HG02938 (cell line): ENCODE results near the gene CAVIN1.
A peak's percentile ranks its signal among the peaks of the same experiment; 100 is the strongest.
"Not testable (repeated sequence)": the region's sequence is repeated elsewhere in the genome, so short reads cannot be mapped to it uniquely, and the experiment has no call there.

Experiments used
- ATAC-seq: cut with Tn5 transposase; IDR thresholded peaks from one replicate; pipeline ENCODE4 v1.9.1; 2021; ENCODE audit warnings: mild to moderate bottlenecking, moderate library complexity; ENCODE audit not compliant: unreplicated experiment

Gene CAVIN1, protein sequence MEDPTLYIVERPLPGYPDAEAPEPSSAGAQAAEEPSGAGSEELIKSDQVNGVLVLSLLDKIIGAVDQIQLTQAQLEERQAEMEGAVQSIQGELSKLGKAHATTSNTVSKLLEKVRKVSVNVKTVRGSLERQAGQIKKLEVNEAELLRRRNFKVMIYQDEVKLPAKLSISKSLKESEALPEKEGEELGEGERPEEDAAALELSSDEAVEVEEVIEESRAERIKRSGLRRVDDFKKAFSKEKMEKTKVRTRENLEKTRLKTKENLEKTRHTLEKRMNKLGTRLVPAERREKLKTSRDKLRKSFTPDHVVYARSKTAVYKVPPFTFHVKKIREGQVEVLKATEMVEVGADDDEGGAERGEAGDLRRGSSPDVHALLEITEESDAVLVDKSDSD

DNA sequence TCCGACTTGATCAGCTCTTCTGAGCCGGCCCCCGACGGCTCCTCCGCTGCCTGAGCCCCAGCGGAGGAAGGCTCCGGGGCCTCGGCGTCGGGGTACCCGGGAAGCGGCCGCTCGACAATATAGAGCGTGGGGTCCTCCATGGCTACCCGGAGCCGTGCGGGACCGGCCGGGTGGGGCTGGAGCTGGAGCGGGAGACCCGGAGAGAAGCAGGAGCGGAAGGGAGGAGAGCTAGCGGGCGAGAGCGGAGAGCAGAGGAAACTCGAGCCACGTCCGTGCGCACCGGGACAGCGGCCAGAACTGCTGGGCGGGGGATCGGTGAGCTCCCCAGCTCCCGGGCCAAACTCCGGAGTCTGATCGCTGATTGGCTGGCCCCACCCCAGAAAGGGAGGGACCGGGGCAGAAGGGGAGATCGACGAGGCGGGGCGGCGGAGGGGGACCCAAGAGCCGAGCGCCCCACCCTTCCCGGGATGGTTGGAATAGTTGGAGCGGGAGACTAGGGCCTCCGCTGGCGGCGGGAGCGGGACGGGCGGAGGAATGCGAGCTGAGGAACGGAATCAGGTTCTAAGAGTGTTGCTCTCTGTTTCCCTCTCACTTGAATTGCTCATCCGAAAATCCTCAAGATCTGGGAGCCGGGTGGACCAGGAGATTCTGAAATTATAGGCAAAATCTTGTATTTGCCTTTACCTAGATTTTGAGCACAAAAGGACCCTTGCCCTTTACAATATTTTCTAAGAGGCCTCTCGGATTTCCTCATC is at the start of gene CAVIN1:
Gene CAVIN1, minus strand, starts transcription at position 299 of the 755 bp plus-strand sequence. Its CDS starts 159 bp downstream, at position 140.
- ATAC-seq = no peak

DNA sequence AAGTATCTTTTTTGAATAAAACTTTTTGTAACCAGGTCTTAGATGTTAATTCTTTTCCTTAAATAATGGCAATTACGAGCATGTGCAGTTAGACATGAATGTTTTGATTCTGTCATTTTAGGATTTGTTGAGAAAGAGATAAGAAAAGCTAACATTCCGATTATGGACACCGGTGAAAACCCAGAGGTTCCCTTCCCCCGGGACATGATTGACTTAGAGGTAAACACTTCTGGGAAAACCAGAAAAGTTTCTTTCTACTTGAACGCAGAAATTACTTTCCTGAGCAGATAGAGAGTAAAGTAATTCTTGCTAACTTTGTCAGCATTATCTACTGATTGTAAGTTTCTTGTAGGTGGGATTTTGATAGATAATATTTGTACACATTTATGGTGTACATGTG is 44.8 kb upstream of the CAVIN1 start:
- ATAC-seq = no peak

DNA sequence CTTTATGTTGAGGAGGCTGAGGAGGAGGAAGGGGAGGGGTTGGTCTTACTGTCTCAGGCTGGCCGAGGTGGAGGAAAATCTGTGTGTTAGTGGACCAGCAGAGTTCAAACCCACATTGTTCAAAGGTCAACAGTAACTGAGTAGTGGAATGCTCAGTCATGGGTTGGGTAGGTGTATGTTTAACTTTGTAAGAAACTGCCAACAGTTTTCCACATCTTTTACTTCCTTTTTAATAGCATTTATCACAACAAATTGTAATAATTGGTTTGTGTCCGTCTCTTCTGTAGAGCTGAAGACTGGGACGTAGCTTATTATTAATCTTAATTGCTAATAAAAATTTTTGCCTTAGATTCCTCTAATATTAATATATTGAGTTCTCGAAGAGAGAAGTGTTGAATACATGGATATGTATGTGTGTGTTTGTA is 40.9 kb upstream of the CAVIN1 start:
- ATAC-seq = no peak

DNA sequence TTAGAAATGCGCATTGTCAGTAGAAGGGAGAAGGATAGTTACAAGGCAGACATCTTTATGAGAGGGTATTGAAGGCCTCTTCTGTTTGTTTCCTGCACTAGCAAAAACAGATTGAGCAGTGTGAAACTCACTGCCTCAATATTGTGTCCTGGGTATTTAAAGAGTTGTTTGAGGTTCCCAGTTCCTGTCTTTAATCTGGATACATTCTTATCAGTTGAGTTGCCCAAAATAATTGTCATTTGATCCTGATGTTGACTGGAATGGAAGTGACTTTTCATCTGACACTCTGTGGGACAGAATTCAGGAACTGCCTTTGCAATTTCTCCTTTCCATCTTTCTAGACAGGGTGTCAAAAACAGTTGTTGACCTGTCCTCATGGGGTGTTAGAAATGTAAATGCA is 37.3 kb upstream of the CAVIN1 start:
- no peak for ATAC-seq

DNA sequence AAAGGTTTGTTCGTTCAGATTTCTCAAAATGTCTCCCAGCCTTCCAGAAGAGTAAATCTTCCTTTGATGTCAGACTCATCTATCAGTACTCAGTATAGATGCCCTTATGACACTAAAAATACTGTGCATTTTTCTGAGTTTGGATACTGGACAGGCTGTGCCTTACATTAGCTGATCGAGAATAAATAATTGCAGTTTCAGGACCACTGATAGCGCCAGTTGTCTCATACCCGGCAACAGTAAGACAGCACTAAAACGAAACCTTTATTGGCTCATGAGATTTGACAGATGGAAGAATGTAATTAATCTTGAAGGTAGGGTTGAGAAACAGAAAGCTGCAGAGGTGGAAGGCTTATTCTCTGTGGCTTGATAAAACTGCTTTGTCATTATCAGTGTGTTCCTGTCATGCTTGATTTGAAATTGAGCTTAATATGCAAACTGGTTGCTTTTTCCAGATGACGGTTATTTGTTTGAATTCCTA is 36.8 kb upstream of the CAVIN1 start:
- ATAC-seq = no peak

DNA sequence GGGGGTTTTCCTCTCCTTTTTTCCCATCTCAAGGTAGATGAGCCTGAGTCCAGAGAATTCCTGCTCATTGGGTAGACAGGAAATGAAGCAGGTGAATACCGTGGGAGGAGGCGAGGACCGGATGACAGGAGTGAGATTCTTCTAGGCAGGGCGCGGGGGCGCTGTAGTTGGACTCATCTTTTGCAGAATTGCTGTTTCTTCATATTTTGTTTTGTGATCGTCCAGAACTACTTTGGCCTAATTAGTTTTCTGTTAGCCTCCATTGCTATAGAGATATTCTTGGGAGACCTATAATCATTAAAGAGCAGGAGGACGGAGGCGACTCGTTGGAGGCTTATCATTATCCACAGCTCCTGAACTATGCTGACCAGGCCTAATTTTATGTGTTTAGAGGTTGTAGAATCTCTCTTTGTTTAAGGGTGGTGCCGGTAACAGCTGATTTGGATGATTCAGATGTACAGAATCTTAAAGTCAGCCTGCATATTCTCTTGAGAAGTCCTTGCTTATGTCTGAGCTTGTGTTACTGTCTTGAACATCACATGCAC is 36.3 kb upstream of the CAVIN1 start:
- ATAC-seq = no peak

DNA sequence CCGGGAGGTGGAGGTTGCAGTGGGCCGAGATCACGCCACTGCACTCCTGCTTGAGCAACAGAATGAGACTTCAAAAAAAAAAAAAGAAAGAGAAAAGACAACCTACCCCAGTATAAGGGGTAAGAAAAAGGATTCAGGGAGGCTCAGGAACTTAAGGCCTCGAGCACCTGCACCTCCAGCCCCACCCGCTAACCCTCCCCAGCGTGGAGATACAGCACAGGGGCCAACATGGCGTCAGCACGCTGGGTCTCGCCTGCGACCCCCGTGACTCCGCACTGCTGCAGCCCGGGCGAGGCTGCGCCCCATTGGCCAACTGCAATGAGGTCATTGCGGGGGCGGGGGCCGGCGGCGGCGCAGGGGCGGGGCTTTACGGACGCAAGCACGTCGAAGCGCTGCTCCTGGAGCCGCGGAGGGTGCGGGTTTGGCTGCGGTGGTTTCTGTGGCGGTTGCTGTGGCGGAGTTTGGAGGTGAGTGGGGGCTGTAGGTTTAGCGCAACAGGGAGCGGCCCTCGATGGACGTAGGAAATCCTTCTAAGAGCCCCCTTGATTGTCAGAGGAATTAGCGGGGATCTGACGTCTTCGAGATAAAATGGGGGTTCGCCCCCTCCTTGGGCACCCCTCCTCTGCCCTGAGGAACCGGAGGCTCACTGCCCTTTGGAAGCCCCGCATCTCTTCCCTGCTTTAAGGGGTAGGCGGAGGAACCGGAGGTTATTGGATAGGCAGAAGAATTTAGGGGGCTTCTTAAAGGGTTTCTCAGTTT is 35.6 kb upstream of the CAVIN1 start, which contains the start of gene ATP6V0A1:
Gene ATP6V0A1, plus strand, starts transcription at position 382 of the 759 bp plus-strand sequence. CDS start 2,017 bp downstream, outside the sequence.
- peak; percentile 60 for ATAC-seq

DNA sequence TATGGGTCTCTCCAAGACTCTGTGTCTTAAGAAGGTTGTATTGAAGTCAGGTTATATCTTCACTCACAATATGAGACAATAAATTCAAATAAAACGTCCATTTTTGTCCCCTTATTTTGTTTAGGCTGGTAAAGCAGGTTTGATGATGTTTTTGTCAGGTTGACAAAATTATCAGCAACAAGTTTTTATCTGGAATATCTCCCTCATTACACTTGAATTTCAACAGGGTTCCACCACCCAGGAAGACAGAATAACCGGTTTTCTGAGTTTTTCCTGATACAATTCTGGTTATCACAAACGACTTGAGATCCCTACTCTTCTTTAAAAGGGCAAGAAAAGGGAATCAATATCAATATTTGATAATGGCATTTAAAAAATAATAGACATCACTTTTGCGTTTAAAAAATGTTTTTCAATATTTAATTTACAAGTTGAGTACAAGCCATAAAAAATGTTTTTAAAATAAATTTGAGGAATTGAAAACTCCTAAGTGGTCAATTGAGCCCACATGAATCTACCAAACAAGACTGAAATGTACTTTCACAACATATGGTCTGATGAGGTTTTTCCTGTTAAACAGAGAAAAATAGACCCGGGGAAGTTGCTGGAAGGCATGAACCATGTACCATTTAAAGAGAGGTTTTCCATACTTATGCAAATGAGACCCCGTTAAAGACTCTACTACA is 34.2 kb upstream of the CAVIN1 start:
- ATAC-seq = no peak

DNA sequence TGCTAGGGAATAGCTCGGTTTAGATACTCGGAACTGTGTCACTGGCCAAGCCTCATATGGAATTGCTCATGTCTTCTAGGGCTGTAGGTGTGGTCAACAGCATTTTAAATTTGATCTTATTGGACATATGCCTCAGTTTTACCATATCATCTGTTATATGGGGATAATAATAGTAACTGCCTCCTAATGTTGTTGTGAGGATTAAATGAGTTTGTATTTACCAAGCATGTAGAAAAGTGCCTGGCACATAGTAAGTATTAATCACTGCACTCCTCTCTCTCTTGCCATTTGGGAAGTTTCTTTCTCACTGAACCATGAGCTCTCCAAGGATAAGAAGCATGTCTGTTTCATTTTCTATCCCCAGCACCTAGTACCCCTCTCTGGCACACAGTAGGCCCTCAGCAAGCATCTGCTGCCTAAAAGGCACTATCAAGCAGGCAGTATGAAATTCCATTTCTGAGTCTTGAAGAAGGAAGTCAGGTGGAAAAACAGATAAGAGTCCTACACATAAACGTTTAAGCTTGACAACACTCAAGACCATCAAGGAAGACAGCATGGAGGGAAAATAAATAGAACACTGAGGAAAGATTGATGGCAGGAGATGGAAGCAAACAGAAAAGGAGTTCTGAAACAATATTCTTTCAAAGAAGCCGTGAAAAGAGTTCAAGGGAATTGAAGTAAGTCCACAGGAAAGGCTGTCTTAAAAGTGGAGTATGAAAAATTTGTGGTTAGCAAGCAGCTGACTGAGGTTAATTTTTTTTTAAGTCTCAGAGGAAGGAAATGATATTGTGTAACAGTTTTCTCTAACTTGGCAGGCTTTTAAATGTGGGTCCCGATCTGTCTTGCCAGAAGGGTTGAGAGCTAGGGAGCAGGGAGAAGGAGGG is 33.4 kb upstream of the CAVIN1 start:
- no peak for ATAC-seq

DNA sequence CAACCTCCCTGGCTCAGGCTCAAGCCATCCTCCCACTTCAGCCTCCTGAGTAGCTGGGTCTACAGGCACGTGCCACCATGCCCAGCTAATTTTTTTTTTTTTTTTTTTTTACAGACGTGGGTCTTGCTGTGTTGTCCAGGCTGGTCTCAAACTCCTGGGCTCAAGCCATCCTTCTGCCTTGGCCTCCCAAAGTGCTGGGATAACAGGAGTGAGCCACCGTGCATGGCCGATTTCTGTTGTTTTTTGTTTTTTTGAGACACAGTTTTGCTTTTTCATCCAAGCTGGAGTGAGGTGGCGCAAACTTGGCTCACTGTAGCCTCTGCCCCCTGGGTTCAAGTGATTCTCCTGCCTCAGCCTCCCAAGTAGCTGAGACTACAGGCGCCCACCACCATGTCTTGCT is 31.9 kb upstream of the CAVIN1 start:
- ATAC-seq = not testable (repeated sequence)

DNA sequence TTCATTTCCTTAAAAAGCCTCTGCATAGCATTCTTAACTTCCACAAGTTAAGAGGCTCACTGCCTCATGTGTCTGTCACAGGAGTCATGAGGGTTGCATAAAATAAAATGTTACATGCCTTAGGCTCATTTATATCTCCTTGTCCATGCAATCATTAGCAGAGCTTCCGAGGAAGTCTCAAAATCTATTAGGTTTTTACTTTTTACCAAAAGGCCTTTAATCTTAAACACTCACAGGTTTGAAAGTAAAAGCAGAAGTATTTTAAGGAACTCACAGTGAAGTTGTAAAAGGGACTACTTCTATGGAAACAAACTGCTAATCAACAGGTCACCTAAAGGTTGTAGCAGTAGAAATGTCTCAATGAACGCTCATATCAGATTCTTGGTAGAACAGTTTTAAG is 30.4 kb upstream of the CAVIN1 start:
- no peak for ATAC-seq

DNA sequence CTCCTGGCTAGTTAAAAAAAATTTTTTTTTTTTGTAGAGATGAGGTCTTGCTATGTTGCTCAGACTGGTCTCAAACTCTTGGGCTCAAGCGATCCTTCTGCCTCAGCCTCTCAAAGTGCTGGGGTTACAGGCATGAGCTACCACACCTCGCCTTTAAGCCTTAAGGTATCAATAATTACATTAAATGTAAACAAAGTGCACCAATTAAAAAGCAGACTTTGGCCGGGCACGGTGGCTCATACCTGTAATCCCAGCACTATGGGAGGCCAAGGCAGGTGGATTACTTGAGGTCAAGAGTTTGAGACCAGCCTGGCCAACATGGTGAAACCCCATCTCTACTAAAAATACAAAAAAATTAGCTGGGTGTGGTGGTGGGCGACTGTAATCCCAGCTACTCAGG is 28.2 kb upstream of the CAVIN1 start:
- ATAC-seq = not testable (repeated sequence)

DNA sequence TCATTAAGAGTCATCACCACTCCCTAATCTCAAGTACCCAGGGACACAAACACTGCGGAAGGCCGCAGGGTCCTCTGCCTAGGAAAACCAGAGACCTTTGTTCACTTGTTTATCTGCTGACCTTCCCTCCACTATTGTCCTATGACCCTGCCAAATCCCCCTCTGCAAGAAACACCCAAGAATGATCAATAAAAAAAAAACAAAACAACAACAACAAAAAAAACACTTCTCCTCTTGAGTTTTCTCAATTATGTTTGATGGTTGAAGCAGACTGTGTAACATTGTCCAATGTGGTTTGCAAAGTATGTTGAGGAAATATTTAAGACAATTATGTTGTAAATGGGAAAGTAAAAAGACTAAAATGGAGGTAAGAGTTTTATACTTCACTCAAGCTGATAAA is 26.8 kb upstream of the CAVIN1 start:
- ATAC-seq = not testable (repeated sequence)

DNA sequence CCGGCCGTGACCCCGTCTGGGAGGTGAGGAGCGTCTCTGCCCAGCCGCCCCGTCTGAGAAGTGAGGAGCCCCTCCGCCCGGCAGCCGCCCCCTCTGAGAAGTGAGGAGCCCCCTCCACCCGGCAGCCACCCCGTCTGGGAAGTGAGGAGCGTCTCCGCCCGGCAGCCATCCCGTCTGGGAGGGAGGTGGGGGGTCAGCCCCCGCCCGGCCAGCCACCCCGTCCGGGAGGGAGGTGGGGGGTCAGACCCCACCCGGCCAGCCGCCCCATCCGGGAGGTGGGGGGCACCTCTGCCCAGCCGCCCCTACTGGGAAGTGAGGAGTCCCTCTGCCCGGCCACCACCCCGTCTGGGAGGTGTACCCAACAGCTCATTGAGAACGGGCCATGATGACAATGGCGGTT is 26.1 kb upstream of the CAVIN1 start:
- not testable (repeated sequence) for ATAC-seq

DNA sequence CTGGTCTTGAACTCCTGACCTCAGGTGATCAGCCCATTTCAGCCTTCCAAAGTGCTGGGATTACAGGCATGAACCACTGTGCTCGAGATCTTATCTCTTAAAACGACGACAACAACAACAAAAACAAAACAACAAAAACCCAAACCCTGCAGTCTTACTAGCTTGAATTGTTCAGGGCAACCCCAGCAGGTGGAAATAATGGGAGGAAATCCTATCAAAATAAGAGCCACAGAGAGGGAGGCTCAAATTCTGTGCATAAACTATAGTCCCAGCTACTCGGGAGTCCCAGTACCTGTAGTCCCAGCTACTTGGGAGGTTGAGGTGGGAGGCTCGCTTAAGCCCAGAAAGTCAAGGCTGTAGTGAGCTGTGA is 19.1 kb upstream of the CAVIN1 start:
- ATAC-seq = no peak

DNA sequence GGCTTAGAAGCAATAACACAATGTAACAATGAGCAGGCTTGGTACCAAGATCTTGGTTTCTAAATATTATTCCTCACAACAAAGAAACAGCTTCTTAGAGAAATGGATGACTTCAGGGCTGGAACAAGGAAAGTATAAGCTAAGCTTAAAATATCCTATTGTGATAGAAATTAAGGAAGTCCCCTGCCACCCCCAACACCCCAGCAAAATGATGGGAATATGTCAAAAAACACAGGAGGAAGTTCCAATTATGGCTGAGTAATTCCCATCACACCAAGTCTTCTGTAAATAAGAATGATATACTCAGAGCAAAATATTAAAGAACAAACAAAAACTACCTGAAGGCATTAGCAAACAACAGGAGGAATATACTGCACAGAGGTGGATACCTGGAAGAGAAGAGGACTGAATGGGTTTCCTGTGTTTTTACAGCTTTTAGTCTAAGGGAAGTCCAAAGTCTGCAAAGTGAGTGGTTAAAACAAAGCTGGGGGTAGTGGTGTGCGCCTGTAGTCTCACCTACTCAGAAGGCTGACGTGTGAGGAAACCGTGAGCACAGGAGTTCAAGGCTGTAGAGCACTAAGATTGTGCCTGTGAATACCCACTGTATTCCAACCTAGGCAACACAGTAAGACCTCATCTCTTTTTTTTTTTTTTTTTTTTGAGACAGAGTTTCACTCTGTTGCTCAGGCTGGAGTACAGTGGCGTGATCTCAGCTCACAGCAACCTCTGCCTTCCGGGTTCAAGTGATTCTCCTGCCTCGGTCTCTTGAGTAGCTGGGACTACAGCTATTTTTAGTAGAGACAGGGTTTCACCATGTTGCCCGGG is 18.5 kb upstream of the CAVIN1 start:
- no peak for ATAC-seq

DNA sequence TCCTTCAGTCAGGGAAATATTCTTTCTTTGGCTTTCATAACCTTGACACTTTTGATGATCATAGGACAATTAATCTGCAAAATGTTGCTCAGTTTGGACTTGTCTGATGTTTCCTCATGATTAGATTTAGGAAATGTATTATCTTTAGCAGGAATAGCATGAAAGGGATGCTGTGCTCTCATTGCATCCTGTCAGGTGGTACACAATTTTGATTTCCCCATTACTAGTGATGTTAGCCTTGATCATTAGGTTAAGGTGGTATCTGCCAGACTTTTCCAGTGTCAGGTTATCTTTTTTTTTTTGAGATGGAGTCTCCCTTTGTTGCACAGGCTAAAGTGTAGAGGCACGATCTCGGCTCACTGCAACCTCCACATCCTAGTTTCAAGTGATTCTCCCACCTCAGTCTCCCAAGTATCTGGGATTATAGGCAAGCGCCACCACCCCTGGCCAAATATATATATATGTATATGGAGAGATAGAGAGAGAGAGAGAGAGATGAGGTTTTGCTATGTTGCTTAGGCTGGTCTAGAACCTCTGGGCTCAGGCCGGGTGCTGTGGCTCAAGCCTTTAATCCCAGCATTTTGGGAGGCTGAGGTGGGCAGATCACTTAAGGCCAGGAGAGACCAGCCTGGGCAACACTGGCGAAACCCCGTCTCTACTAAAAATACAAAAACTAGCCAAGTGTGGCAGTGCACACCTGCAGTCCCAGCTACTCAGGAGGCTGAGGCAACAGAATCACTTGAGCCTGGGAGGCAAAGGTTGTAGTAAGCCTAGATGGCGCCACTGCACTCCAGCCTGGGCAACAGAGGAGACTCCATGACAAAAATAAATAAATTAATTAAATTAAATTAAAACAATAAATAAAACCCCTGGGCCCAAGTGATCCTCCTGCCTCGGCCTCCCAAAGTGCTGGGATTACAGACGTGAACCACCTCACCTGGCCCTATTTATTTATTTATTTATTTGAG is 15.8 kb upstream of the CAVIN1 start:
- ATAC-seq = no peak
